ENCODE results near the gene ACRV1.

The ACRV1 gene

GRCh38 chr11:125649465-125650166 is 31.0 kb downstream of the ACRV1 start:
- DNase-seq (ENCODE audit: low spot score) (no peak), FAIRE-seq (no peak)

- FAIRE-seq (no peak), DNase-seq (ENCODE audit: low spot score) (no peak)
These were observed 34.8 kb downstream of the ACRV1 start for GRCh38 chr11:125645871-125646270.

- no peak for DNase-seq (ENCODE audit: low spot score)
- no peak for FAIRE-seq
These were observed 42.3 kb downstream of the ACRV1 start for GRCh38 chr11:125638315-125638714.

- DNase-seq (ENCODE audit: low spot score) (no peak), FAIRE-seq (no peak)
These were observed 42.8 kb downstream of the ACRV1 start for GRCh38 chr11:125637840-125638239.

GRCh38 chr11:125627236-125627910 is 53.3 kb downstream of the ACRV1 start:
- DNase-seq (ENCODE audit: low spot score) (no peak), FAIRE-seq (no peak)

- FAIRE-seq, result no peak
- no peak for DNase-seq (ENCODE audit: low spot score)
These were observed 54.2 kb downstream of the ACRV1 start for GRCh38 chr11:125626288-125626950.

GRCh38 chr11:125625630-125626287 is 54.9 kb downstream of the ACRV1 start:
- DNase-seq (ENCODE audit: low spot score), result peak; percentile 79
- no peak for FAIRE-seq

GRCh38 chr11:125625225-125625629 is 55.4 kb downstream of the ACRV1 start:
- DNase-seq (ENCODE audit: low spot score) (no peak), FAIRE-seq (no peak)

GRCh38 chr11:125624756-125625213 is 55.9 kb downstream of the ACRV1 start, which contains the start of gene CHEK1:
Gene CHEK1, plus strand, starts transcription at chr11:125625163. Its CDS starts 1,606 bp downstream, at chr11:125626769.
- FAIRE-seq (no peak), DNase-seq (ENCODE audit: low spot score) (no peak)

GRCh38 chr11:125623064-125623463 is 57.6 kb downstream of the ACRV1 start:
- no peak for FAIRE-seq
- DNase-seq (ENCODE audit: low spot score), result no peak

GRCh38 chr11:125621995-125622394 is 58.7 kb downstream of the ACRV1 start:
- no peak for DNase-seq (ENCODE audit: low spot score)
- no peak for FAIRE-seq

Data from urothelium cell line (cell line).